NCI-H128 (cell line): ENCODE data around the gene MCU.

ENCODE experiments used
- DNase-seq: peaks from one replicate; lab custom pipeline; 2025; ENCODE audit not compliant: unreplicated experiment; lab: John Stamatoyannopoulos, UW

Gene MCU

DNA sequence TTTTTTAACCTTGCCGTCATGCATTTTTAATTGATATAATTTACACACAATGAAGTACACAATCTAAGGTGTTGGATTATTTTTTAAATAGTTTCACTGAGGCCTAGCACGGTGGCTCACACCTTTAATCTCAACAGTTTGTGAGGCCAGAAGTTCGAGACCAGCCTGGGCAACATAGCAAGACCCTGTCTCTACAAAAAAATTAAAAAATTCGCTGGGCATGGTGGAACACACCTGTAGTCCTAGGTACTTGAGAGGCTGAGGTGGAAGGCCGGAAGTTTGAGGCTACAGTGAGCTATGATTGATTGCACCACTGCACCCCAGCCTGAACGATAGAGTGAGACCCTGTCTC, 108.8 kb downstream of the MCU start:
- no peak for DNase-seq

DNA sequence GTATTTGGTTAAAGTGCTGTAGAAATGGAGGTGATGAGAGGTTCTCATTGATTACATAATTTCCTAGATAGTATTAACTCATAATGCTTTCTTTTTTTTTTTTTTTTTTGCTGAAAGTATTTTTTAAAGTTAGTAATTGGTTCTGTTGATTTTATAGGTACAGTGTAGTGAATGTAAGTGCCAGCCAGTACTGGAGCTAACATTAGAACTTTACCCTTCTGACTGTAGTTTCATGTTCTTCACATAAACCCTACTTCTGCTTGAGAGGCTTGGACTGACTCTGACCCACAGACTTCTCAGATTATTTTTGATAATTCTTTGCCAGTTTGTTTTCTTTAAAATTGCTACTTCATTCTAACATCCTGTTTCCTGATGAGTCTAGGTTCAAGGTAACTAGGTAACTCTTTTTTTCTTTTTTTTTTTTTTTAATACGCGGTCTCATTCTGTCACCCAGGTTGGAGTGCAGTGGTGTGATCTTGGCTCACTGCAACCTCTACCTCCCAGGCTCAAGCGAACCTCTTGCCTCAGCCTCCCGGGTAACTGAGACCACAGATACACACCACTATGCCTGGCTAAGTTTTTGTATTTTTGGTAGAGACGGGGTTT, 109.4 kb downstream of the MCU start:
- DNase-seq: no peak

DNA sequence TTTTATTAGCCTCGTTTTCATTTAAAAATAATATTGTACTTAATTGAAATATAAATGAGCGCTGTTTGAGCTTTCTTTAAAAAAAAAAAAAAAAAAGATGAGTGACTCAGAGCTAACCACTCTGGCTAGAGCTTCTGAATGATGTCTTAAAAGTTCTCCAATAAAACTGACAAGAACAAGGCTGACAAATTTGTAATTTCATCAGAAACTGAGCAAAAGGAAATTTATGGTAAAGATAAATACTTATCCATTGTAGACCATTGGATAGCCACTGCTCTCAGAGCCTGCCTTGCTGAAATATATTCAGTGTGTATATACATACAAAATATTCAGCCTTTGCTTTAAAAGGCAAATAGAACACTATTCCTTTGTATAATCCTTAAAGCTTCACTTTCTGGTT, 110.4 kb downstream of the MCU start:
- DNase-seq: no peak

DNA sequence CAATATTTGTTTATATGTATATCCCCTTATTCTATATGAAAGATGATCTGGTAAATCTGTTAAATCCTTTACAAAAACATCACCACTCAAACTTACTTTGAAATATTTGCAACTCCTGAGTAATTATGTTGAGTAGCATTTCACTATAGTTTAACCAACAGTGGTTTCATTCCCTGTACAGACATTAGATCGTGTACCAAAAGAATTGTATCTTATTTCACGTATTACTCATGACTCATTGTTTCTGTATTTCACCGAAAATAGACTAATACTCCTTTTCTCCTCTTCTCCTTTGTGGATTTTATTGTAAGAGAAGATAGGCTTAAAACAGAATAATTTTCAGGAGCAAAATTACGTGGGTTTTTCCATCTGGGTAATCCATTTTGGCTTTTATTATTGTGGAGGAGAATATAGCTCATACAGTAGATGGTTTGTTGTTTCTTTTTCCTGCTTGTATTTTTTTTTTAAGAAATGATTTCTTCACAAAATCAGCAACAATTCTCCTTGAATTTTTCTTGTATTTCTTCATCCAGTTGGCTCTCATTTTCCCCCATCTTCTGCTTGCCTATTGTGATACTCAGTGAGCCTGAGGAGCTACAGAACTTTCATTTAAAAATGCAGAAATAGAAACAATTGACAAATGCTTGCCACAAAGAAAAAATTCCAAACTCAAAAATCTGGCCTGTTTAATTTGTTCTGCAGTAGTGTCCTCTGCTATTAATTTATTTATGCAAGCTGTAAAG, 111.0 kb downstream of the MCU start:
- no peak for DNase-seq

DNA sequence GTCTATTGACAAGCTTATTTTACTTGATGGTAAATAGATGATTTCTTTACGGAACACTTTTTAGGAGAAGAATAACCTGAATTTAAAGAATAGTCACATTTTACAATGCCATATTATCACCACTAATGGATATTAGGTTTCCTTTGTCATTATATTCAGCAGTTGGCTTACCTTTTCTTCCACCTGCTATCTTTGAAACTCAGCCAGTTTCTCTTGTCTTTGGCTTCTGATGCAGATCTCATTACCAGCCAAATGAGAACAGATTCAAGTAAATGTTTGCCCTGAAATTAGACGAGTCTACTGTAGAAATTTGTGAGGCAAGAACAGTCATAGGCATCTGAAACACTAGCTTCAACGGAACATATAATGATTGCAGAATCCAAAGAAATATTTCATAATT, 116.1 kb downstream of the MCU start:
- no peak for DNase-seq

DNA sequence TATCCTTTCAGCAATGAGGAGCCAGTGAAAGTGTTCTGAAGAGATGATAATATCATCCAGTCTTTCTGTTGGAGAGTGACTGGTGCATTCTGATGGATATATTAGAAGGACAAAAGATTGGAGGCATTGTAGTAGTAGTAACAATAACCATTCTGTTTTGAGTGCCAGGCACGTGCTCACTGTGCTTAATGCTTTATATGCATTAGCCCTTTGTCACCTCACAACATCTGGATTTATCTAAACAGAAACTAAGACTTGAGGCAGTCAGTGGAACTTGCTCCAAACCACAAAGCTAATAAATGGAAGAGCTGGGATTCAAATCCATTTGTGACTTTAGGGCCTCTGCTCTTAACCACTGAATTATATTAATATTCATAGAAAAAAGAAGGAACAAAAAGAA, 117.1 kb downstream of the MCU start:
- DNase-seq: no peak

DNA sequence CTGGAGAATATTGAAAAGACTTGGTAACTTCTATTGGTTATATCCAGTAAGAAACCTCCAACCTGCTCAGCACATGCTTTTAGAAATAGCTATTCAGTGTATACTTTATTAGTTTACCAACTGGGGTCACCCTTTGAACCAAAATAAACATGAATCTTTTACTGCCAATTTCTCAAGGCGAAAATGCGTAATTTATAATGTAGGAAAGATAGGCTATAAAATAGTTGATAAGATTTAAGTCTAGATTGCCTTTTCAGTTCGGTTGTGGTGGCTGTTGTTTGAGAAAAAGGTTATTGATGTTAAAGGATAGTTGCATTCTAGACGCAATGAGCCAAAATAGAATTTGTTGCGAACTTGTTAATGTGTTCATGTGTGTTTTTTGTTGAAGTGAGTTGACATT, 119.0 kb downstream of the MCU start:
- no peak for DNase-seq

DNA sequence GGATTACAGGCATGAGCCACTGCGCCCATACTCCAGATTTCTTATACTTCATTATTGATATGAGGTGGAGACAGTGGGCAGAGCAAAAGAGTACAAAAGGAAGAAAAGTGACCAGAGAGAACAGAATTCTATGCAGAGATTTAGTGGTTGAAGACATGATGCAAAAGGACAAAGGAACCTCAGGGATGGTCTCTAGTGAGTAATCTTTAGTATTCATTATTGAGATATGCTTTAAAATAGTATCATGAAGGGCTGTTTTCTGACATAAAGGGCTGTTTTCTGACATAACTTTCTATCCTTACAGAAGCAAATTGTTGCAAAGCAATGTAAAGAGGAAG, 120.4 kb downstream of the MCU start:
- no peak for DNase-seq

DNA sequence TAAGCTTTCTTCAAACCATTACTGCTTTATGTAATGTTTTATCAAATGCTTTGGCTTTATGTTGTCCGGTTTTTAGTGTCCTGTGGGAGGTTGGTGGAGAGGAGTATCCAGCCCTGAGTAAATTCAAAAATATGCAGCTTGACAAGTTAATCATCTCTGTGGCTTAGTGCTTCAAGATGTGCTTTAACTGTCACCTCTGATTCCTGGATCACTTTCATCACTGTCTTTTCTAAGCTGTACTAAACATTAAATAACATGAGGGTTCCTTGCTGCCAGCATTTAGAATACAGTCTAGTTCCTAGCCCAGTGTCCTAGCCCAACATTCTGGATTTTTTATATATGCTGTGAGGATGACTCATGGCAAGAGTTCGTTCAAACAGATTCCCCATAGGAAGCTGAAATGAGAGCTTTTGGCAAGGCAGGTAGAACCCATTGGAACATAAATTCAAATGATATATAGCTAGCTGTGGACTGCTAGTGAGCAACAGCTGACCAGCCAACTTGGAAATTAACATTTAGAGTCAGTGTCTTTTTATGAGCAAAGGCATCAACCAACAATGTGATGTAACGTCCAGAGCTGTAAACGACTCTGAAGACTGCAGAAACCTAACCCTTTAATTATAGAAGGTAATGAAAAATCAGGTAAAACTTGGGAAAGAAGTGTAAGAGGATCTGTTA, 120.9 kb downstream of the MCU start:
- no peak for DNase-seq

DNA sequence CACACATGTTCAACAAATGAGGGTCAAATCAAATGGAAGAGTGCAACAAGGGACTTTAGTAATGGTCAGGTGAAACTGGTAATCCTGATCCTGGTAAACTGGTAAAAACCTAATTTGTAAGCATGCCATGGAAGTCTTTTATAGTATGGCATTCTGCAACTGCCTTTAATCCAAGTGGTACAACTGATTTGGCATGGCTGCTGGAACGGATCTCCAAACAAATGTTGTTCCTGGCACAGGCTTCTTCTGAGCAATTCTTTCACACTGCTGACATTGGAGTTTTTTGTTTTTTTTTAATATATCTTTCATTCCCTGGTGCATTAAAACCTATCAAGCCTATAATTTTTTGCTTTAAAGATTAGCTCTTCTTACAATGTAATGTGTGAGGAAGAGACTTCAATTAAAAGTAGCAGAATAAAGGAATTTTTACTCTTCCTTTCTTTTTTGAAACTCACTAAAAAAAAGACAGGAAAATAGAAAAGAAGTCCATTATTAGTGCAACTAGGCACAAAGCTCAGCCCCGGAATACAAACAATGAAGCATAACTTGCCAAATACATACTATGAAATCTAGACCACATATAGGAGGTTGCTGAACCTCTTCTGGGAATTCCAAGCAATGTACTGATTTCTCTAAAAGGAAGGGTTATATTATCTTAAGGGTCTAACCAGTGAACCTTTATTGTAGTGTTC, 122.3 kb downstream of the MCU start:
- no peak for DNase-seq

DNA sequence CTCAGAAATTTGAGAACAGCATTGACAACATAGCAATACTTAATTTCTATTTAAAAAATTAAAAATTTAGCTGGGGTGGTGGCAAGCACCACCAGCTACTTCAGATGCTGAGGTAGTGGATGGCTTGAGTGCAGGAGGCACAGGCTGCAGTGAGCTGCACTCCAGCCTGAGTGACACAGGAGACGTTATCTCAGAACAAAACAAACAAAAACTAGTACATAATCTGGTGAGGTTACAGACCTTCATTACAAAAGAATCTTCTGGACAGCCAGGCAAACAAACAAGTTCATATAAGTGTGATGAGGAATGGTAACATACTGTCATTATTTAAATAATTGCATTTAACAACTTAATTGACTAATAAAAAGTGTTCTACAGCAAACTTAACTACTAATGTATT, 124.6 kb downstream of the MCU start:
- no peak for DNase-seq

DNA sequence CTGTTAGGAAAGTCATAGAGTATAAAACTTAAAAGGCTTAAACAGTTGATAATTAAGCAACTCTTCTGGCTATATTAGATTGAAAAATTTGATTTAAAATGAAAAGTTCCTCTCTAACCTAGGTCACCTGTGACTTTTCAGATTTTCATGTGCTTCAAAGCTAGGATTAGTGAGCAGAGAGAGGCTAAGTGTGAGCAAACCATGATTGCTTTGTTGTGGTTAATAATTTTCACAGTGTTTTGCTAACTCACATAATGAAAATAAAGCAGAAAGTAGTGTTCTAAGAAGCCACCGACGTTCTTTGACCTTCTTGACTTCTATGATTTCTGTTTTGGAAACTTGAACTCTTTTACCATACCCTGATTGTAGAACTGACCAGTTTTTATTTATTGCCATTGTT, 126.1 kb downstream of the MCU start:
- no peak for DNase-seq

DNA sequence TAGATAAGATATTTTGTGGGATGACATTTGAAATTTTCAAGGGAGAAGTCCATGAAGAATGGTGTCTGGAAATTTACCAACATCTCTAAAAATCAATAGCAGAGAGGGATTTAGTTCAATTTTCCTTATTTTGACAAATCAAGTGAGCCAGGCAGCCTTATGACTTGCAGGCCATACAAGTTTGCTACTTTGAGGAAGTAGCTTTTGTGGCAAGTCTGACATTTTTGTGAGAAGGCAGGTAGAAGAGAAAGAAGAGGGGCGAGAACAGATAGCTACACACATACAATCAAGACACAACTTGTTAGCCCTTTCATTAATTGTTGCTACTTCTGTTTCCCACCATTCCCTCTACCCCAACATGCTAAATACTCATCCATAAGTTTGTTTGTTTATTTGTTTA, 127.1 kb downstream of the MCU start:
- no peak for DNase-seq

DNA sequence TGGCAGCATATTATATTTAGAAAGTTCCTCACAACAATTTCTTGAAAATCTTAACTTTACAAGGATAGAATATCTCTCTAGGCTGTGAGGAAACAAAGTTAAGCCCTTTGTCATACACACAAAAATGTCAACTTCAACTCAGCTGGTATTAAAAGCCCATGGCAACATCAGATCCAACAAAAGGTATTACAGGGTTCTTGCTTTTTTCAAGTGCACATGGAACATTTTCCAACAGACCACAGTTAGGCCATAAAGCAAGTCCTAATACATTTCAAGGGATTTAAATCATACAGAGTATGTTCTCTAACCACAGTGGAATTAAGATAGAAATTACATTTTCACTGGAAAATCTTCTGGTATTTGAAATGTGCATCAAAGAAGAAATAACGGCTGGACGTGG, 129.7 kb downstream of the MCU start:
- DNase-seq: no peak

DNA sequence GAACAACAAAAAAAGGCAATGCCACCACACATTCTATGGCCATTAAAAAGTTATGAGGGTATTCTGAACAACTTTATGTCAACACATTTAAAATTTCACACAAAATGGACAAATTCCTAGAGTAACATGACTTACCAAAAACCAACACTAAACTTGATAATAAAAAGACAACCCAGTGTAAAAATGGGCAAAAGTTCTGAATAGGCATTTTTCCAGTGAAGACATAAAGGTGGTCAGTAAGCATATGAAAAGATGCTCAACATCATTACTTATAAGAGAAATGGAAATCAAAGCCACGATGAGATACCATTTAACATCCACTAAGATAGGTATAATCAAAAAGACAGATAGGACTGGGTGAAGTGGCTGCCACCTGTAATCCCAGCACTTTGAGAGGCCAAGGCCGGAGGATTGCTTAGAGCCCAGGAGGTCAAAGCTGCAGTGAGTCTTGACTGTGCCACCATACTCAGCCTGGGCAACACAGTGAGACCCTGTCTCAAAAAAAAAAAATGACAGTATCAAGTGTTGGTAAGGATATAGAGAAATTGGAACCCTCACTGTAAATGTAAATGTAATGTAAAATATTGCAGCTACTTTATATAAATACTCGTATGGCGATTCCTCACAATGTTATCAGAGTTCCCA, 130.5 kb downstream of the MCU start:
- no peak for DNase-seq

DNA sequence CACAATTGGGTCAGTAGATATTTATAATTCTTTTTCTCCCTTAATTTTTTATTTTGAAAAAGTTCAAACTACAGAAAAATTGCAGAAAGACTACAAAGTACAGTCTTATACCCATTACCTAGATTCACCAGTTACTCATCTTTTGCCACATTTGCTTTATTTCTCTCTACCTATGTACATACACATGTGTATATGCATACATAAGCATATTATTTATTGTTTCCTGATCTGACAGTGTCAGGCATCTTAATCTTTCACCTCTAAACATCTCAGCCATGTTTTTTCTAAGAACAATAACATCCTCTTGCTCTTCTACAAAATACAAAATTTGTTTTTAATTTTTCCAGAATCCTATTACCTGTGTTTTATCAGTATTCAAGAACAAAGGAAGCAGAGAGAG, 133.2 kb downstream of the MCU start:
- no peak for DNase-seq

DNA sequence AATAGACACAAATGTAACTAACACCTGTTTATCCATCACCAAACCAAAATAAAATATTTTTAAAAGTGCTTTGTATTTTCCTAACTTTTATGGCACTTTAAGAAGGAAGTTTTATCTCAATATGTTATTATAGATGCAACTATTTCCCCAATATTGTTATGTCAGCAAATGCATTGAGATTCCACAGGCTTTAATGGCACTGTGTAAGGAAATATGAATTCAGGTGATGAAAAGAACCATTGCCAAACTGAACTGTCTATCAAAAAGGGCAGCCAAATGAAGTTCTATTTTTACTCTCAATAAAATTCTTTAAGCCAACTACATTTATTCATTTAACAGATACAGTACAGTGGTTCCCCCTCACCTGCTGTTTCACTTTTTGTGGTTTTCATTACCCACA, 134.4 kb downstream of the MCU start:
- DNase-seq: no peak

DNA sequence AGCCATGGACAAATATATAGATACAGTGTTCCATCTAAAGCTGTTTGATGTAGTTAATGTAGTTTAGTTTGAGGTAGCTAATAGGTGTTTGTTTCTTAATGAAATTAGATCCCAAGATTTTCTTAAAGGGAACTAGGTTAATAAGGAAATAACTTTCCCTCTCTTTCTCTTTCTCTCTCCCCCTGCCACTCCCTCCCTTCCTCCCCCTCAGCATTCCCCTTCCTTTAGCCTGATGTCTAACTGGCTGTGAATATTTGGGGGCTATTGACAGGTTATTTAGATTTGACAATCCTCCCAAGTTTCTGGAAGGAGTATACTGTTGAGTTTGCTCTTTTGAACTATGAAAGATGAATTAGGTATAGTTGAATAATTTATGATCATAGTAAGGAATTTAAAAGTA, 136.4 kb downstream of the MCU start:
- no peak for DNase-seq

DNA sequence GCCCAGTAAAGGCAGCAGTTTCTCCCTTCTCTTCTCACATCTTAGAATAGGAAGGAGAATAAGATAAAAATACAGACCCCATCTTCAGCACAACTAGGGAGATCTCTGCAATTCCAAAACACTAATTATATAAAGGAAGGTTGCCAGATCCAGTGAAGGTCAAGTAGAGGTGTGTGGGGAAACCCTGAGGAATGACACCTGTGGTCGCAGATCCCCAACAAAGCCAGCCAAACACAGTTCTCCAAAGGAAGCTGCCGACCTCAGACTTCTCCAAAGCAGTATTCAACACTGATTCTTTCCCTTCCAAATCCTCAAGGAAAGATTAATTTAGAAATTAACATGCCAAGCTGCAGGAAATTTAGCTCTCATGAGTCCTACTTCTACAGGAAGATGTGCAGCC, 138.7 kb downstream of the MCU start:
- no peak for DNase-seq

DNA sequence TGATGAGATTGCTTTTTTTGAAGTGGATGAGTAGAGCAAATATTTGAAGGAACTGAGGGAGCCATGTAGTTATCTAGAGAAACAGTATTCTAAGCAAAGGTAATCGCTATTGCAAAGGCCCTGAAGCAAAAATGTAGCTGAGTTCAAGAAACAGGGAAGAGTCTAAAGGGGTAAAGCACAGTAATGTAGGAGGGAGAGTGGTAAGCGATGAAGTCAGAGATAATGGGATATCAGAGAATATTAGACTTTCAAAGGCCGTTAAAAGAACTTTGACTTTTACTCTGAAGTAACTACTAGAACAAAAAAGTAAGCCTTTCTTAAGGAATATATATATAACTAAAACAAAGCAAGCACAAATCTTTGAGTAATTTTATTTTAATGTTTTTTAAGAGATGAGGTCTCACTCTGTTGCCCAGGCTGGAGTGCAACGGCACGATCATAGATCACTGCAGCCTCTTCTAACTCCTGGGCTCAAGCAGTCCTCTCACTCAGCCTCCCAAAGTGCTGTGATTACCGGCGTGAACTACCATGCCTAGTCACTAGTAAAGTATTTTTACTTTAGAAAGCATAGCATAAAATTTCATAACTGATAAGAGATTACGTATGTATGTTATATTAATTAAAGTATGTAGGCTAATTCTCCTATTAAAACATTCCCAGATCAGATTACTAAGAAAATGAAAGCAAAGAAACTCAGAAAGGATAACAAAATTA, 139.9 kb downstream of the MCU start:
- no peak for DNase-seq

DNA sequence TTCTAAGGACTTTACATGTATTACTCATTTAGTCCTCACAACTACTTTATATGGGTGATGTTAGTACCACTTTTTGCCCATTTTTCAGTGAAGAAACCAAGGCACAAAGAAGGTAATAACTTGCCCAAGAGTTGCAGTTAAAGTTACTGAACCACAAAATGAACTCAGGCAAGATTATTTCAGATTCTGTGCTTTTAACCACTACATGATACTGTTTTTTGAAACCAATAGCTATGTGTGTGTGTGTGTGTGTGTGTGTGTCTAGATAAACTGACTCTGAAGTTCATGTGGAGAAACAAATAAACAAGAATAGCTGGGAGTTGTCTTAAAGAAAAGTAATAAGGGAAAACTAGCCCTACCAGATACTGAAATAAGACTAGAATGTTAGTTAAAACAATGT, 140.8 kb downstream of the MCU start:
- no peak for DNase-seq
